ENCODE results near the gene PRRC2B.

GRCh38 chr9:131543141-131543540 lies 149.3 kb downstream of the PRRC2B start:
- TF ChIP-seq CTCF (IDR thresholded peaks at IDR 0.05) (no peak), POLR2A (IDR thresholded peaks at IDR 0.05) (no peak)
